HG02759 (cell line): Measurements from ENCODE around the gene CDH26.
"Not testable (repeated sequence)": the region's sequence is repeated elsewhere in the genome, so short reads cannot be mapped to it uniquely, and the experiment has no call there.

ENCODE experiments used
- ATAC-seq: cut with Tn5 transposase; IDR thresholded peaks from one replicate; pipeline ENCODE4 v1.9.1; 2021; ENCODE audit warnings: mild to moderate bottlenecking, moderate library complexity; ENCODE audit not compliant: unreplicated experiment

The CDH26 gene

GRCh38 chr20:59940129-59940955 is 17.9 kb upstream of the CDH26 start, which contains the start of the genes FAM217B and PPP1R3D:
Gene FAM217B (plus strand): TSS chr20:59940389. CDS start chr20:59943944, 3,555 bp downstream.
Gene PPP1R3D (minus strand): TSS chr20:59940305. CDS start chr20:59939931, 374 bp downstream.
- ATAC-seq: peak; percentile 94

- peak; percentile 3 for ATAC-seq
Measured at GRCh38 chr20:59940956-59941294, 17.3 kb upstream of the CDH26 start.

GRCh38 chr20:59942245-59942644 is 16.0 kb upstream of the CDH26 start:
- ATAC-seq: no peak

GRCh38 chr20:59944726-59945125 is 13.5 kb upstream of the CDH26 start:
- ATAC-seq: no peak

- ATAC-seq: no peak
Measured at GRCh38 chr20:59945175-59945574, 13.0 kb upstream of the CDH26 start.

GRCh38 chr20:59945731-59946130 is 12.5 kb upstream of the CDH26 start:
- ATAC-seq: no peak

GRCh38 chr20:59947376-59947775 is 10.8 kb upstream of the CDH26 start:
- ATAC-seq: no peak

GRCh38 chr20:59948212-59948611 is 10.0 kb upstream of the CDH26 start:
- no peak for ATAC-seq

GRCh38 chr20:59948828-59949720 is 9.1 kb upstream of the CDH26 start:
- ATAC-seq: peak; percentile 59

GRCh38 chr20:59949911-59950310 is 8.3 kb upstream of the CDH26 start:
- ATAC-seq: no peak

- ATAC-seq: no peak
Measured at GRCh38 chr20:59954718-59955117, 3.5 kb upstream of the CDH26 start.

- ATAC-seq: no peak
Measured at GRCh38 chr20:59955131-59955796, 3.0 kb upstream of the CDH26 start.

GRCh38 chr20:59957568-59957967 is 655 bp upstream of the CDH26 start:
- ATAC-seq: not testable (repeated sequence)

- ATAC-seq: no peak
Measured at GRCh38 chr20:59958626-59959025, 403 bp downstream of the CDH26 start.

GRCh38 chr20:59961423-59961822 is 3.2 kb downstream of the CDH26 start:
- ATAC-seq: no peak

- ATAC-seq: no peak
Measured at GRCh38 chr20:59962155-59962554, 3.9 kb downstream of the CDH26 start.

- no peak for ATAC-seq
Measured at GRCh38 chr20:59966428-59966827, 8.2 kb downstream of the CDH26 start.

GRCh38 chr20:59971428-59971827 is 13.2 kb downstream of the CDH26 start:
- no peak for ATAC-seq

GRCh38 chr20:59972037-59972801 is 14.0 kb downstream of the CDH26 start:
- no peak for ATAC-seq

GRCh38 chr20:59976156-59976782 is 18.0 kb downstream of the CDH26 start:
- no peak for ATAC-seq
